B cell (primary cell): ENCODE results near the gene MOK. TPM values are rescaled to one million over a fixed set of nuclear protein-coding genes. Genes with fewer than 3 reads are reported as not detected.

ENCODE experiments used
- ATAC-seq: fragments of 200-7000 bp; cut with Tn5 transposase; one replicate; pipeline ENCODE4 v1.10.0; 2021; ENCODE audit warnings: low read depth, mild to moderate bottlenecking, moderate number of reproducible peaks, moderate library complexity
- CTCF ChIA-PET: fragments of 350-600 bp; sonication (Branson Sonifier 250); formaldehyde crosslinking; loops from one replicate; lab custom pipeline; 2021; ENCODE audit warnings: antibody characterized with exemption, inconsistent platforms; lab: Charles Lee
- POLR2A ChIA-PET: fragments of 350-600 bp; sonication (Branson Sonifier 250); formaldehyde crosslinking; loops from one replicate; lab custom pipeline; 2021; ENCODE audit warnings: antibody characterized with exemption; lab: Charles Lee
- DNase-seq: peaks from one replicate; pipeline ENCODE4 v3.0.0; 2013
- H2AFZ ChIP-seq: 2 replicates; pipeline ENCODE4 v1.6.1; 2012; ENCODE audit warnings: mild to moderate bottlenecking, low read depth, low read length; ENCODE audit not compliant: insufficient read depth, poor library complexity, severe bottlenecking
- H3K27ac ChIP-seq, 2 donors: 1 replicate in 1 of 2; 2 replicates in 1 of 2; pipeline ENCODE4 v1.5.1; 2012 to 2013; ENCODE audit warnings: low read length in 2 of 2, mild to moderate bottlenecking in 2 of 2, moderate library complexity in 1 of 2
- H3K27me3 ChIP-seq, 4 experiments: fragments of 200-600 bp in 1 of 4; sonication (generic) in 1 of 4; replicated peaks in 1 of 4; 1 replicate in 2 of 4; 2 replicates in 2 of 4; pipeline versions ENCODE4 v1.6.1 to v1.7.0; 2013 to 2016; ENCODE audit warnings: low read length in 3 of 4, mild to moderate bottlenecking in 2 of 4, mixed read lengths in 1 of 4, moderate library complexity in 1 of 4; ENCODE audit not compliant: insufficient read depth in 4 of 4, control insufficient read depth in 3 of 4; ENCODE audit errors: control extremely low read depth in 1 of 4
- H3K36me3 ChIP-seq, 2 experiments: replicated peaks in 1 of 2; 1 replicate in 1 of 2; 2 replicates in 1 of 2; pipeline versions ENCODE4 v1.6.1 to v1.7.1; 2013; ENCODE audit warnings: low read length in 1 of 2; ENCODE audit not compliant: insufficient read depth in 2 of 2, control insufficient read depth in 1 of 2; ENCODE audit errors: control extremely low read depth in 1 of 2, extremely low read depth in 1 of 2
- H3K4me1 ChIP-seq, 2 donors: fragments of 200-600 bp in 1 of 2; sonication (generic) in 1 of 2; 1 replicate in 1 of 2; 2 replicates in 1 of 2; pipeline versions ENCODE4 v1.5.1 to v1.6.1; 2013 to 2017; ENCODE audit warnings: low read length in 2 of 2; ENCODE audit not compliant: control insufficient read depth in 2 of 2, insufficient read depth in 2 of 2
- H3K4me2 ChIP-seq: replicated peaks from 2 replicates; pipeline ENCODE3; 2012; ENCODE audit warnings: mild to moderate bottlenecking, low read depth, low read length; ENCODE audit not compliant: poor library complexity, severe bottlenecking
- H3K4me3 ChIP-seq, 5 experiments: fragments of 200-600 bp in 1 of 5; sonication (generic) in 1 of 5; 1 replicate in 3 of 5; 2 replicates in 2 of 5; pipeline versions ENCODE4 v1.5.1 to v1.7.0; 2011 to 2016; ENCODE audit warnings: low read length in 4 of 5, mild to moderate bottlenecking in 4 of 5, low read depth in 2 of 5, control low read depth in 1 of 5, moderate library complexity in 1 of 5; ENCODE audit not compliant: insufficient read depth in 1 of 5; ENCODE audit errors: control extremely low read depth in 1 of 5, extremely low read depth in 1 of 5
- H3K79me2 ChIP-seq: fragments of 200-600 bp; sonication (generic); one replicate; pipeline ENCODE4 v1.6.0; 2016; ENCODE audit warnings: low read length; ENCODE audit not compliant: control insufficient read depth, insufficient read depth
- H3K9ac ChIP-seq: fragments of 200-600 bp; sonication (generic); 2 replicates; pipeline ENCODE4 v1.6.1; 2017; ENCODE audit warnings: mild to moderate bottlenecking, low read length, moderate library complexity
- H3K9me3 ChIP-seq, 3 donors: one replicate each; pipeline versions ENCODE4 v1.6.1 to v1.7.1; 2013; ENCODE audit warnings: low read length in 2 of 3; ENCODE audit not compliant: control insufficient read depth in 2 of 3, insufficient read depth in 1 of 3; ENCODE audit errors: control extremely low read depth in 1 of 3
- H4K20me1 ChIP-seq: 2 replicates; pipeline ENCODE4 v1.6.0; 2012; ENCODE audit warnings: mild to moderate bottlenecking, low read length; ENCODE audit not compliant: insufficient read depth, control insufficient read depth, poor library complexity, severe bottlenecking
- H3K27ac Mint-ChIP-seq: one replicate; pipeline ENCODE4 v1.8.0; 2021; ENCODE audit warnings: mixed read lengths
- H3K27me3 Mint-ChIP-seq: one replicate; pipeline ENCODE4 v1.8.0; 2021; ENCODE audit warnings: mixed read lengths
- H3K4me1 Mint-ChIP-seq: one replicate; pipeline ENCODE4 v1.8.0; 2021; ENCODE audit warnings: mixed read lengths
- H3K4me3 Mint-ChIP-seq: one replicate; pipeline ENCODE4 v1.8.0; 2021; ENCODE audit warnings: mixed read lengths
- H3K9me3 Mint-ChIP-seq: one replicate; pipeline ENCODE4 v1.8.0; 2022; ENCODE audit warnings: mixed read lengths; ENCODE audit not compliant: insufficient read depth
- EZH2 ChIP-seq: IDR thresholded peaks from 2 replicates; pipeline ENCODE4 v1.6.1; 2012; ENCODE audit warnings: borderline replicate concordance, low read depth, mild to moderate bottlenecking, moderate library complexity, low read length; ENCODE audit not compliant: insufficient read depth, poor library complexity, severe bottlenecking
- WGBS: methylation state at CpG from one replicate; pipeline ENCODE4 v1.1.5; 2013; ENCODE audit warnings: missing lambda C conversion rate; ENCODE audit not compliant: insufficient coverage; 5-methylcytosine and 5-hydroxymethylcytosine counted together
- intact Hi-C: fragments of 100-400 bp; cut with micrococcal nuclease; formaldehyde crosslinking; loops from one replicate; pipeline ENCODE4 v1.10.0; 2022
- polyA plus RNA-seq: library from polyadenylated mRNA; depleted of rRNA; stranded (reverse); fragments of >200 nt; gene quantifications from 2 replicates; pipeline ENCODE4 v1.2.3, GENCODE V29; 2012
- total RNA-seq, 2 donors: library from RNA; stranded (reverse); fragments of 120-200 nt in 1 of 2; gene quantifications; 1 replicate in 1 of 2; 2 replicates in 1 of 2; pipeline versions ENCODE4 v1.2.3 to v1.2.4, GENCODE V29; 2013 to 2022
- TF ChIP-seq, protein P1 (sequence below): fragments of 200-600 bp; IDR thresholded peaks from one replicate; pipeline ENCODE4 v1.8.0; 2022; ENCODE audit warnings: antibody characterized with exemption, mild to moderate bottlenecking

The MOK gene
- total and polyA plus RNA-seq, 2 donors (not counting 1 experiment from before 2014, with no cell fraction given), result 1.2 to 3.0 TPM

DNA sequence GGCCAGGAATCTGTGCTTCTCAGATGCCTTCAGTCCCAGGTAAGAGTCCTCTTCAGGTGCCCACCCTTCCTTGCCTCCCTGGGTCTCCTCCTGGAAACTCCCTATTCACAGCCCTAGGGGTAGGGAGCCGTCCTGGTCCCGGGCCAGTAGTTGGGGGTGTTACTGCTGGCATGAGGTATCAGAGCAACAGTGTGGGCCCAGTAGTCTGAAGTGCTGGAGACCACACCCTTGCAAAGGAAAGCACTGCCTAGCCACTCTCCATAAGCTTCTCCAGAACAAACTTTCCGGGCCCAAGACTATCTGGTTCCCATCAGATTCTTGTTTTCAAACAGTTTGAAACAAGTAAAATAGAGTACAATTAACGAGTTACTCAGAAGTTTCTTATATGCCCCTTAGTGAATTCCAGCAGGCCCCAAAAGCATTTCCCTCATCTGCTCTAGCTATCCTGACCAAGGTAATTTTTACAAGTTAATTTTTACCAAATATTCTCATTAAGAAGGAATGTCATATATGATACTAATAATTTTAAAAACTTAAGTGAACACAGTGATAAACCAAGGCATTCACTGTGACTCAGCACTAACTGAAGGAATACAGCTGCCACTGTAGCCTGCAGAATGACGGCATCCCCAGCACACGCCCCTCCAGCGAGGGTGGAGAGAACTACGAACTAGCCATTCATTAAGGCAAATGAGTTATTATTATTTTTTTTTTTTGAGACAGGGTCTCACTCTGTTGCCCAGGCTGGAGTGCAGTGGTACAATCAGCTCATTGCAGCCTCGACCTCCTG is 49.4 kb downstream of the MOK start:
- no peaks in the 10 kb centered on the region for H3K27me3 ChIP-seq
- Mint-ChIP-seq H3K27me3 (peaks cover 6% of the 10 kb centered on the region), H3K27ac (no peak overlapping the region), H3K9me3 (no peaks in the 10 kb centered on the region), H3K4me1 (no peaks in the 10 kb centered on the region), H3K4me3 (no peak overlapping the region)
- no peaks in the 10 kb centered on the region for H3K36me3 ChIP-seq
- ChIA-PET POLR2A (interaction anchor here (0.6 kb wide), 1 partner anchor 98 kb away, joined by 3 read pairs; no protein-coding TSS in a partner anchor), CTCF (no interaction called here)
- no peak overlapping the region for H3K4me2 ChIP-seq
- no peak overlapping the region for H3K4me3 ChIP-seq
- TF ChIP-seq, protein P1, sequence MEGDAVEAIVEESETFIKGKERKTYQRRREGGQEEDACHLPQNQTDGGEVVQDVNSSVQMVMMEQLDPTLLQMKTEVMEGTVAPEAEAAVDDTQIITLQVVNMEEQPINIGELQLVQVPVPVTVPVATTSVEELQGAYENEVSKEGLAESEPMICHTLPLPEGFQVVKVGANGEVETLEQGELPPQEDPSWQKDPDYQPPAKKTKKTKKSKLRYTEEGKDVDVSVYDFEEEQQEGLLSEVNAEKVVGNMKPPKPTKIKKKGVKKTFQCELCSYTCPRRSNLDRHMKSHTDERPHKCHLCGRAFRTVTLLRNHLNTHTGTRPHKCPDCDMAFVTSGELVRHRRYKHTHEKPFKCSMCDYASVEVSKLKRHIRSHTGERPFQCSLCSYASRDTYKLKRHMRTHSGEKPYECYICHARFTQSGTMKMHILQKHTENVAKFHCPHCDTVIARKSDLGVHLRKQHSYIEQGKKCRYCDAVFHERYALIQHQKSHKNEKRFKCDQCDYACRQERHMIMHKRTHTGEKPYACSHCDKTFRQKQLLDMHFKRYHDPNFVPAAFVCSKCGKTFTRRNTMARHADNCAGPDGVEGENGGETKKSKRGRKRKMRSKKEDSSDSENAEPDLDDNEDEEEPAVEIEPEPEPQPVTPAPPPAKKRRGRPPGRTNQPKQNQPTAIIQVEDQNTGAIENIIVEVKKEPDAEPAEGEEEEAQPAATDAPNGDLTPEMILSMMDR, result no peak
- TF ChIP-seq EZH2, result no peak
- no peak overlapping the region for H3K27ac ChIP-seq
- no peak for ATAC-seq
- H4K20me1 ChIP-seq, result no peaks in the 10 kb centered on the region
- DNase-seq, result no peak
- H3K9me3 ChIP-seq, result no peaks in the 10 kb centered on the region
- intact Hi-C loops, result no loop called here
- H3K4me1 ChIP-seq, result no peaks in the 10 kb centered on the region
- H3K79me2 ChIP-seq, result no peaks in the 10 kb centered on the region
- no peak overlapping the region for H2AFZ ChIP-seq
- H3K9ac ChIP-seq, result no peak overlapping the region
- WGBS, result 88% methylated on average over 1 of the region's 9 CpGs
